NCI-H226 (cell line): ENCODE measurements around the gene PHLDB3.
"Not testable (repeated sequence)": the region's sequence is repeated elsewhere in the genome, so short reads cannot be mapped to it uniquely, and the experiment has no call there.

Experiments
- DNase-seq: peaks from one replicate; pipeline ENCODE4 v3.0.0-alpha.2; 2015

The PHLDB3 gene

GRCh38 chr19:43504426-43505185, at the start of gene PHLDB3:
TSS of gene PHLDB3 (minus strand) at chr19:43504746. CDS start at chr19:43504118, 628 bp downstream.
- peak; percentile 17 for DNase-seq

- DNase-seq = no peak
Observed at GRCh38 chr19:43553656-43554055, 49.1 kb upstream of the PHLDB3 start.

GRCh38 chr19:43552616-43553015, 48.1 kb upstream of the PHLDB3 start:
- no peak for DNase-seq

DNA sequence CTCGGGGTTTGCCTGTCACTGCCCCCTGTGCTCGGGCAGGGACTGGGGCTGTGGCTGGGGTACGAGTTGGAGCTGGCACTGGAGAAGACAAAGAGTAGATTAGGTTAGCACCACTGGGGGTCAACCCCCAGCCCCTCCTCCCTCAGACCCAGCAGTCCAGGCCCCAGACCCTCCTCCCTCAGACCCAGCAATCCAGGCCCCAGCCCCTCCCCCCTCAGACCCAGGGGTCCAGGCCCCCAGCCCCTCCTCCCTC, 47.6 kb upstream of the PHLDB3 start:
- no peak for DNase-seq

DNA sequence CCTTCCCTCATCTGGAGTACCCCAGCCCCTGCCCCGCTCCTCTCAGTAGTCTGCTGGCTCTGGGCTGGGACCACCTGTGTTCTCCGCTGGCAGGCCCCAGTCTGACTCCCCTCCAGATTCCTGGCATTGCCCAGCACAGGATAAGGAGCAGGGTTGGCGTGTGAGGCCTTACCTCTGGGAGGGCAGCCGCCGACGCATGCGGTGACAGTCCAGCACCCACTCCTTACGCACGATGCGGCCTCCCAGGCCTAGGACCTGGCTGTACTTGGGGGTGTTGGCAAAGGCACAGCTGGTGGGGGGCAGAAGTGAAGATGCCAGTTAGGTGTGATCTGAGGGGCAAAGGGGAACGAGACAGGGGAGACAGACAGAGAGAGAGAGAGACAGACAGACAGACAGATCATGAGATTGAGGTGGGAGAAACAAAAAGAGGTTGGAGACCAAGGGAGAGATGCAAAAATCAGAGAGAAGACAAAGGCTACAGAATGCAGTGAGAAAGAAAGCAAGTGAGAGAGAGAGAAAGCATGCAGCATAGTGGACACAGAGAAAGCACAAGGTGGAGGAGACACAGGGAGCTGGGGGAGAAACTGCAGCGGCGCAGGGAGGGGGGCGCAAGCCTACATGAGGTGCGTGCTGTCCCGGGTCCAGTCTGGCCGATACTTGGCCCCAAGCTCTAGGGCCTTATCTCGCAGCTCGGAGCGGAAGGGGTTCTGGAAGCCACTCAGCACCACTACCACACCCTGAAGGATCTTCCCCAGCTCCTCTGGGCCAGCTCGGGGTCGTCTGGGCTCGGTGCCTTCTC, 47.1 kb upstream of the PHLDB3 start:
- DNase-seq = no peak

GRCh38 chr19:43548706-43549105, 44.2 kb upstream of the PHLDB3 start:
- no peak for DNase-seq

DNA sequence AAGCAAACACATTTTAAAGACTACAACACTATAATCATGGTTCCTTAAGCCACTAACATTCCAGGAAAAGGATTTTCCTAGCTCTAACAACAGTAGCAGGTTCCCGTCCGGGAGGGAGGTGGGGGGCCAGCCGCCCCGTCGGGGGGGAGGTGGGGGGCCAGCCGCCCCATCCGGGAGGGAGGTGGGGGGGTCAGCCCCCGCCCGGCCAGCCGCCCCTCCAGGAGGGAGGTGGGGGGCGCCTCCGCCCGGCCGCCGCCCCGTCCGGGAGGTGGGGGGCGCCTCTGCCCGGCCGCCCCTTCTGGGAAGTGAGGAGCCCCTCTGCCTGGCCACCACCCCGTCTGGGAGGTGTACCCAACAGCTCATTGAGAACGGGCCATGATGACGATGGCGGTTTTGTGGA, 43.4 kb upstream of the PHLDB3 start:
- not testable (repeated sequence) for DNase-seq

DNA sequence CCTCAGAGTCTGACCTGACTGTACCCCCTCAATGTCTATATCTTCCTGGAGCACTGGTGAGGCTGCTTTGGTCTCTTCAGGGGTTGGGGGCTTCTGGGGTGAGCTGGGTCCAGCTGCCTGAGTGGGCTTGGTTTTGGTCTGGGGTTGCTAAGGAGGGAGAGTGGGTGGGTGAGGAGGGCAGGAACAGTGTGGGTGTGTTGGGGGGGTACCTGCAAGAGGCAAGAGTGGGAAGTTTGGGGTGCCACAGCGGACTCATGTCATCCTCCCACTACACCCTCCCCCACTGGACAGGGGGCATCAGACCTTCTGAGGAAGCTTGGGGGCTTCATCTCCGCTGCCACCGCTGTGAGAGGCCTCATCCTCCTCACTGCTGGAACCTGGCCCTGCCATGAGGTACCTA, 42.0 kb upstream of the PHLDB3 start:
- no peak for DNase-seq

DNA sequence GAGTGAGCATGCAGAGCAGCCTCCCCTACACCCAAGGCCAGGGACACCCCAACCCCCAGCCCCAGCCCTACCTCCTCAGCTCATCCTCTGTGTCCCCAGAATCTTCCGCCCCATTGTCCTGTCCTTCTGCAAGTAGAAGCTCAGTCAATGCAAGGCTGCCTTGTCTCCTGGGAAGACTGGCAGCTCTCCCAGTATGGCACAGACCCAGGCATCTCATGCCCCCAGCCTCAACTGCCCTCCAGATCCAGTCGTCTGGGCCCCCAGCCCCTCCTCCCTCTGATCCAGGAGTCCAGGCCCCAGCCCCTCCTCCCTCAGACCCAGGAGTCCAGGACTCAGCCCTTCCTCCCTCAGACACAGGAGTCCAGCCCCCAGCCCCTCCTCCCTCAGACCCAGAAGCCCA, 41.4 kb upstream of the PHLDB3 start:
- no peak for DNase-seq

DNA sequence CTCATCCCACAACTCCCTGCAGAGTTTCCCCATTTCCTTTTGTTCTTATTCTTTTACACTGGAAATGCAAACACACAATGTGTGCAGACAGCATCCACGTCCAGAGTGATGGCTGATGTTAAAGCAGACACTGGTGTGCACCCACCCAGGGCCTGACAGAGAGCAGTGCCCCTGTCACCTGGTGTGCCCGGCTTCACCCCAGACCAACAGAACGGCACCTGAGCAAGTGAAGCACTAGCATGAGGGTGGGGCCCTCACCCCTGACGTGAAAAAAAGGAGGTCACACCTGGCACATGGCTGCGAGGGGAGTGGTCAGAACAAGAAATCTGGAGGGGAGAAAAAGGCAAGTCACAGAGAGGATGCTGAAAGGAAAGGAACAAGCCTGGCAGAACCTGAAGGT, 40.7 kb upstream of the PHLDB3 start:
- no peak for DNase-seq

DNA sequence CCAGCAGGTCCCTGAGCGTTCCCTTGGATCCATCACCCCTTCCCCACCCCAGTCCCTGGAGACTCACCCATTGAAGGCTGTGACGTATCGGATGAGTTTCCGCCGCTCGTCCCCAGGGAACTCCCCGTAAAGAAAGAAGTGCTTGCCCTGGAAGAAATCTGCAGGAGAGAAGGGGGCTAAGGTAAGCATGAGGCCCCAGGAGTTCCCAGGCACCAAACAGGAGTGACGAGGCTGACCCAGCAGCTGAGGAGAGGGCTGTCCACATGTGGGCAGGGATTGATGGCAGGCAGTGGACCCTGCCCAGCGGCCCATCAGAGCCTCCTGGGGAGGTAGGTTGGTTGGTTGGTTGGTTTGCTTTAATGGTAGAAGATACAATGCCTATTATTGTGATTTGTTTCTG, 39.5 kb upstream of the PHLDB3 start:
- DNase-seq = no peak

- DNase-seq = no peak
Observed at GRCh38 chr19:43541920-43542650, 37.5 kb upstream of the PHLDB3 start.

DNA sequence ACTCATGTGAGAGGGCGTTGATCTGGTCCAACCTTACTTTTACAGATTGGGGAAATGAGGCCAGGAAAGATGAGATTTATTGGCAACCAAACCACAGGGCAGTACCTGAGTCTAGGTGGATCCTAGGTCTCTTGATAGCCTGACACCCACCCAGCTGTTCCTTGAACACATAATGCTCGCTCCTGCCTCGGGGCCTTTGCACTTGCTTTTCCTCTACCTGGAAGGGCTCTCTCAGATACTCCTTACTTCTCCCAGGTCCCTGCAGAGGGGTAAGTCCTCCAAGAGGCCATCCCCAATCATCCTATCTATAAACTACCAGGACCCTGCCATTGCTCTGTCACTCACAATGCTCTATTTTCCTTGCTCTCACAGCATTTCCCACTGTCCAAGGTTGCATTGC, 35.8 kb upstream of the PHLDB3 start:
- DNase-seq = no peak

DNA sequence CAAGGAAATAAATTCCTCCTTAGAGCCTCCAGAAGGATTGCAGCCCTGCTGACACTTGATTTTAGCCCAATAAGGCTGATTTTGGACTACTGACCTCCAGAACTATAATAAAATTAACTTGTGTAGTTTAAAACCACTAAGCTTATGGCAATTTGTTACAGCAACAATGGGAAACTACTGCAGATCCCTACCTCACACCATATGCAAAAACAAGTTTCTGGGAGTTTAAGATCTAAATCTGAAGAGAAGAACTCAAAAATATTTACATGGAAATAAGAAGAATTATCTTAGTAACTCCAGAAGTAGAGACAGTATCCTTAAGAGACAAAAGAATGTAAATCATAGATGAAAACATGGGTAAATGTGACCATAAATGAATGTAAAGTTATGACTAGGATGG, 34.4 kb upstream of the PHLDB3 start:
- DNase-seq = no peak

DNA sequence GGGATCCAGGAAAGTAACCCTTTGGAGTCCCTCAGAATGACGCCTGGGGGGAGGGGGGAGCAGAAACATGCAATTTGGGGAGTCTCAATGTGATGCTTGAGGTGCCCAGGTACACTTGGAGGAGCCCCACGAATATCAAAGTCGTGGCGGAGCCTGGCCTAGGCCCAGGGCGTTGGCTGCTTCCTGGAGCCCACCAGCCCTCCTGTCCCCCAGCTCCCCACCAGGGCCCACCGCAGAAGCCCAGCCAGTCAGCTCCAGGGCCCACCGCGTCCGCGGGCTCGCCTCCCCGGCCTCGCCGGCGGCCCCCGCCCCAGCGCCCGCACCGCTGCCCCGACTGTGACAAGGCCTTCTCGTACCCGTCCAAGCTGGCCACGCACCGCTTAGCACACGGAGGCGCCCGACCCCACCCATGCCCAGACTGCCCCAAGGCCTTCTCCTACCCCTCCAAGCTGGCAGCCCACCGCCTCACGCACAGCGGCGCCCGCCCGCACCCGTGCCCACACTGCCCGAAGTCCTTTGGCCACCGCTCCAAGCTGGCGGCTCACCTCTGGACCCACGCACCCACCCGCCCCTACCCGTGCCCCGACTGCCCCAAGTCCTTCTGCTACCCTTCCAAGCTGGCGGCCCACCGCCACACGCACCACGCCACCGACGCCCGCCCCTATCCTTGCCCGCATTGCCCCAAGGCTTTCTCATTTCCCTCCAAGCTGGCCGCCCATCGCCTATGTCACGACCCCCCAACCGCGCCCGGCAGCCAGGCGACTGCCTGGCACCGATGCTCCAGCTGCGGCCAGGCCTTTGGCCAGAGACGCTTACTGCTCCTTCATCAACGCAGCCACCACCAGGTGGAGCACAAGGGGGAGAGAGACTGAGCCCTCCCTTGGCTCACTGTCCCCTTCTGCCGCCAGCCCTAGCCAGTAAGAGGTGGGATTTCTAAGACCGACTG, 30.5 kb upstream of the PHLDB3 start:
- DNase-seq = no peak

- DNase-seq = no peak
Observed at GRCh38 chr19:43534305-43534815, 29.8 kb upstream of the PHLDB3 start.

GRCh38 chr19:43533546-43534304, 29.2 kb upstream of the PHLDB3 start:
- DNase-seq = peak; percentile 97

GRCh38 chr19:43532962-43533545, 28.5 kb upstream of the PHLDB3 start, which contains the start of gene ZNF575:
TSS of gene ZNF575 (plus strand) at chr19:43533188. CDS start at chr19:43534423, 1,235 bp downstream.
- DNase-seq = peak; percentile 89

DNA sequence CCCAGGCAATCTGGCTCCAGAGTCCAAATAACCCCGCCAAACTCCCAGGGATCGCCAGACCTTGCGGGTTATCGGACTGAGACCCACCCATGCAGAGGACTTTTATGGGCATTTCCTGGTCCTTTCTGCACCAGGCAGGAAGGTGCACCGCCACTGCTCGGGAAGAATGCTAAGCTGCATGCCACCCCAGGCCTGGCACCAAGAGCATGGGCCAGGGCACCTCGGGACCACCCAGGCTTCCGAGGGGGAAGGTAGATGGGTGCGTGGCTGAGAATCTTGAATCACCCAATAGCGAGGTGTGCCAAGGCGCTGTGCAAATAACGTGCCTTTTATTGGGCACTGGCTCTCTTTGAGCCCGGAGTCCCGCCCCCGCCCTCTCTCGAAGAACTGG, 28.0 kb upstream of the PHLDB3 start:
- no peak for DNase-seq

DNA sequence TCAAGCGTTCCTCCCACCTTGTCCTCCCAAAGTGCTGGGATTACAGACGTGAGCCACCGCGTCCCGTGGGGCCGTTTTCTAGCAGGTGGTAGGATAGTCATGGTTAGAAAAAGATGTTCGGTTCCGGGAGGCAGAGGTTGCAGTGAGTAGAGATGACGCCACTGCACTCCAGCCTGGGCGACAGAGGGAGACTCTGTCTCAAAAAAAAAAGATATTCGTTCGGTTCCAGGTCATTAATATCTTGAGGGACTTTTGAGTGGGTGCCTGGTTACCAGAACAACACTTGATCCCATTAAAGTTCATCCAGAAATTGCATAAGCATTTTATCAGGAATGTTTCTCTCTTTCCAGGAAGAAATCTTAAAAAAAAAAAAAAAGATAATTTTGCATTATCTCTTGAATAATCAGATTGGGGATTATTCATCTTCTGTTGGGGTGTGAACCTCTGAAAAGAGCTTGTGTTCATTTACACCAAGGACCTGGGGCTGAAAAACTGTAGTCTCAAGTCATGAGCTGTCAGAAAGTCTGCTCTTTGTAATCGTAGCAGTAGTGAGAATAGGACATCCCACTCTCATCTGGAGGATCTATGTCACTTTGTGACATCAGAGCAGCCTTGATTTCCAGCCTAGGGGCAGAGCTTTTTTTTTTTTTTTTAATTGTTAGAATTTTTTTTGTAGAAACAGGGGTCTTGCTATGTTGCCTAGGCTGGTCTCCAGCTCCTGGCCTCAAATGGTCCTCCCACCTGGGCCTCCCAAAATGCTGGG, 23.5 kb upstream of the PHLDB3 start:
- DNase-seq = no peak
